ENCODE results near the gene NXPH2. TPM values are rescaled to one million over a fixed set of nuclear protein-coding genes. Genes with fewer than 3 reads are reported as not detected.

NXPH2 gene
- total and polyA plus RNA-seq, 2 experiments from 2014 or later: 5.4 to 8.4 TPM

- Histone ChIP-seq H3K27ac (no peak overlapping the region), H3K27me3 (no peaks in the 10 kb centered on the region), H3K4me3 (no peak overlapping the region), H3K36me3 (no peaks in the 10 kb centered on the region), H3K9me3 (ENCODE audit: low read depth) (no peaks in the 10 kb centered on the region), H3K4me1 (ENCODE audit: low read depth) (no peaks in the 10 kb centered on the region)
- DNase-seq (ENCODE audit: low read depth in 1 of 2, low spot score in 1 of 2): no peak
- no peak for TF ChIP-seq CTCF (IDR thresholded peaks at IDR 0.05; ENCODE audit: low read depth, low read length)
Measured at GRCh38 chr2:138622613-138623012, 157.6 kb downstream of the NXPH2 start.

GRCh38 chr2:138621139-138621538, 159.1 kb downstream of the NXPH2 start:
- no peak for TF ChIP-seq CTCF (IDR thresholded peaks at IDR 0.05; ENCODE audit: low read depth, low read length)
- H3K36me3 ChIP-seq: no peaks in the 10 kb centered on the region
- no peak for DNase-seq (ENCODE audit: low read depth in 1 of 2, low spot score in 1 of 2)

GRCh38 chr2:138620431-138620830, 159.8 kb downstream of the NXPH2 start:
- Histone ChIP-seq H3K4me1 (ENCODE audit: low read depth) (no peaks in the 10 kb centered on the region), H3K9me3 (ENCODE audit: low read depth) (no peaks in the 10 kb centered on the region), H3K4me3 (no peak overlapping the region), H3K27me3 (no peaks in the 10 kb centered on the region), H3K27ac (no peak overlapping the region), H3K36me3 (no peaks in the 10 kb centered on the region)
- TF ChIP-seq CTCF (IDR thresholded peaks at IDR 0.05; ENCODE audit: low read depth, low read length): no peak
- no peak for DNase-seq (ENCODE audit: low read depth in 1 of 2, low spot score in 1 of 2)

More at GRCh38 chr2:138621139-138621538, 159.1 kb downstream of the NXPH2 start:
- H3K4me3 ChIP-seq: no peak overlapping the region
- H3K4me1 ChIP-seq (ENCODE audit: low read depth): no peaks in the 10 kb centered on the region
- H3K27ac ChIP-seq: no peak overlapping the region
- no peaks in the 10 kb centered on the region for H3K27me3 ChIP-seq
- H3K9me3 ChIP-seq (ENCODE audit: low read depth): no peaks in the 10 kb centered on the region
